MM.1S (cell line): ENCODE results near the gene AGTRAP.

Source experiments
- DNase-seq: peaks from one replicate; pipeline ENCODE4 v3.0.0-alpha.2; 2015
- H2AFZ ChIP-seq: fragments of 300-600 bp; sonication (generic); 2 replicates; pipeline ENCODE4 v1.6.0; 2016; ENCODE audit warnings: antibody characterized with exemption, low read length
- H3F3A ChIP-seq: fragments of 300-600 bp; sonication (generic); 2 replicates; pipeline ENCODE4 v1.6.1; 2016; ENCODE audit warnings: mild to moderate bottlenecking, antibody characterized with exemption, low read length, moderate library complexity, mixed read lengths; ENCODE audit not compliant: insufficient read depth
- H3K27ac ChIP-seq: fragments of 300-600 bp; sonication (generic); 2 replicates; pipeline ENCODE4 v1.5.1; 2016; ENCODE audit warnings: mild to moderate bottlenecking, low read length
- H3K27me3 ChIP-seq: fragments of 300-600 bp; sonication (generic); replicated peaks from 2 replicates; pipeline ENCODE4 v1.6.0; 2016; ENCODE audit warnings: low read length; ENCODE audit not compliant: insufficient read depth
- H3K36me3 ChIP-seq: fragments of 300-600 bp; sonication (generic); replicated peaks from 2 replicates; pipeline ENCODE4 v1.6.1; 2016; ENCODE audit warnings: mild to moderate bottlenecking, low read length, mixed read lengths; ENCODE audit not compliant: insufficient read depth
- H3K4me1 ChIP-seq: fragments of 300-600 bp; sonication (generic); 2 replicates; pipeline ENCODE4 v1.6.1; 2016; ENCODE audit warnings: low read length, mixed read lengths
- H3K4me2 ChIP-seq: fragments of 300-600 bp; sonication (generic); 2 replicates; pipeline ENCODE4 v1.6.0; 2016; ENCODE audit warnings: low read depth, low read length
- H3K4me3 ChIP-seq: fragments of 300-600 bp; sonication (generic); 2 replicates; pipeline ENCODE4 v1.5.1; 2016; ENCODE audit warnings: low read length, mixed read lengths
- H3K79me2 ChIP-seq: fragments of 300-600 bp; sonication (generic); 2 replicates; pipeline ENCODE4 v1.6.1; 2016; ENCODE audit warnings: mixed run types, low read length, mixed read lengths
- H3K9ac ChIP-seq: fragments of 300-600 bp; sonication (generic); 2 replicates; pipeline ENCODE4 v1.6.1; 2016; ENCODE audit warnings: low read length, mixed read lengths
- H3K9me2 ChIP-seq: fragments of 300-600 bp; sonication (generic); replicated peaks from 2 replicates; pipeline ENCODE4 v1.6.1; 2016; ENCODE audit warnings: mild to moderate bottlenecking, low read length, mixed read lengths; ENCODE audit not compliant: insufficient read depth
- H3K9me3 ChIP-seq: fragments of 300-600 bp; sonication (generic); replicated peaks from 2 replicates; pipeline ENCODE4 v1.6.1; 2016; ENCODE audit warnings: mild to moderate bottlenecking, low read length, mixed read lengths; ENCODE audit not compliant: insufficient read depth
- H4K20me1 ChIP-seq: fragments of 300-600 bp; sonication (generic); 2 replicates; pipeline ENCODE4 v1.6.1; 2016; ENCODE audit warnings: mild to moderate bottlenecking, low read length, moderate library complexity, mixed read lengths; ENCODE audit not compliant: insufficient read depth
- CTCF ChIP-seq: fragments of 300-600 bp; sonication (generic); IDR thresholded peaks from 2 replicates; pipeline ENCODE4 v1.5.1; 2016; ENCODE audit warnings: antibody characterized with exemption, low read length, mixed read lengths
- EZH2 ChIP-seq: fragments of 300-600 bp; sonication (generic); optimal IDR thresholded peaks from 2 replicates; pipeline ENCODE3; 2017; ENCODE audit warnings: low read depth, mild to moderate bottlenecking, antibody characterized with exemption, low read length, mixed read lengths
- EZH2phosphoT487 ChIP-seq: fragments of 300-600 bp; sonication (generic); IDR thresholded peaks from 2 replicates; pipeline ENCODE4 v1.6.1; 2018; ENCODE audit warnings: antibody characterized with exemption, low read length

Gene AGTRAP

GRCh38 chr1:11761988-11762406 is 26.1 kb downstream of the AGTRAP start, which contains the start of gene C1orf167:
C1orf167 (plus strand) TSS chr1:11762193; CDS start chr1:11764401, 2,208 bp downstream.
- no peaks in the 10 kb centered on the region for H4K20me1 ChIP-seq
- no peak within 1 kb of the TSS for H3K4me3 ChIP-seq
- no peaks in the 10 kb centered on the region for H3K9me2 ChIP-seq
- H3K79me2 ChIP-seq: no peaks in the 10 kb centered on the region
- no peak for DNase-seq
- no peaks in the 10 kb centered on the region for H3F3A ChIP-seq
- TF ChIP-seq EZH2 (no peak), CTCF (no peak), EZH2phosphoT487 (no peak)
- no peak within 1 kb of the TSS for H3K27ac ChIP-seq
- H3K27me3 ChIP-seq: peaks cover 20% of the 10 kb centered on the region
- no peaks in the 10 kb centered on the region for H3K36me3 ChIP-seq
- H3K4me2 ChIP-seq: no peak within 1 kb of the TSS
- no peaks in the 10 kb centered on the region for H3K4me1 ChIP-seq
- H3K9me3 ChIP-seq: no peaks in the 10 kb centered on the region
- no peak within 1 kb of the TSS for H2AFZ ChIP-seq
- no peak within 1 kb of the TSS for H3K9ac ChIP-seq

- Histone ChIP-seq H3K79me2 (no peaks in the 10 kb centered on the region), H3K4me2 (no peak overlapping the region), H4K20me1 (no peaks in the 10 kb centered on the region), H3K4me3 (no peak overlapping the region), H3K9me3 (no peaks in the 10 kb centered on the region), H3K9ac (no peak overlapping the region), H3K36me3 (no peaks in the 10 kb centered on the region), H3F3A (no peaks in the 10 kb centered on the region), H3K9me2 (no peaks in the 10 kb centered on the region), H3K4me1 (no peaks in the 10 kb centered on the region), H2AFZ (no peak overlapping the region), H3K27ac (no peak overlapping the region), H3K27me3 (peaks cover 36% of the 10 kb centered on the region)
- DNase-seq: no peak
- no peak for TF ChIP-seq EZH2
- TF ChIP-seq CTCF: no peak
- TF ChIP-seq EZH2phosphoT487: no peak
These were observed 28.2 kb downstream of the AGTRAP start for GRCh38 chr1:11764115-11764514.

- Histone ChIP-seq H3K79me2 (no peaks in the 10 kb centered on the region), H3K4me1 (no peaks in the 10 kb centered on the region), H3K9me3 (no peaks in the 10 kb centered on the region), H3K9ac (no peak overlapping the region), H2AFZ (no peak overlapping the region), H3K27ac (no peak overlapping the region), H3K9me2 (no peaks in the 10 kb centered on the region), H3K27me3 (peaks cover 39% of the 10 kb centered on the region), H3K4me3 (no peak overlapping the region), H4K20me1 (no peaks in the 10 kb centered on the region), H3K4me2 (no peak overlapping the region), H3F3A (no peaks in the 10 kb centered on the region), H3K36me3 (no peaks in the 10 kb centered on the region)
- no peak for DNase-seq
- TF ChIP-seq EZH2 (no peak), CTCF (no peak), EZH2phosphoT487 (no peak)
These were observed 28.6 kb downstream of the AGTRAP start for GRCh38 chr1:11764519-11764918.
